IPS-NIHi7 (cell line): Measurements from ENCODE around the gene CNNM1.

Experiments
- DNase-seq: peaks from one replicate; pipeline ENCODE4 v3.0.0; 2012; ENCODE audit warnings: mixed read lengths; ENCODE audit errors: extremely low spot score

The CNNM1 gene

GRCh38 chr10:99329304-99329553, at the start of gene CNNM1:
TSS of gene CNNM1 (plus strand) at chr10:99329356. CDS start at chr10:99329388, 32 bp downstream.
- DNase-seq = peak; percentile 65

GRCh38 chr10:99279626-99280111, 49.5 kb upstream of the CNNM1 start:
- no peak for DNase-seq

- DNase-seq = no peak
These were observed 48.7 kb upstream of the CNNM1 start for GRCh38 chr10:99280472-99280871.

GRCh38 chr10:99285881-99286280, 43.3 kb upstream of the CNNM1 start:
- no peak for DNase-seq

GRCh38 chr10:99290306-99290705, 38.9 kb upstream of the CNNM1 start:
- DNase-seq = no peak

GRCh38 chr10:99292159-99292558, 37.0 kb upstream of the CNNM1 start:
- DNase-seq = no peak

GRCh38 chr10:99296605-99297004, 32.6 kb upstream of the CNNM1 start:
- no peak for DNase-seq

- DNase-seq = peak; percentile 36
These were observed 32.1 kb upstream of the CNNM1 start for GRCh38 chr10:99297033-99297432.

- DNase-seq = no peak
These were observed 25.0 kb upstream of the CNNM1 start for GRCh38 chr10:99303899-99304861.

GRCh38 chr10:99304862-99305229, 24.3 kb upstream of the CNNM1 start:
- DNase-seq = no peak

GRCh38 chr10:99312501-99312900, 16.7 kb upstream of the CNNM1 start:
- no peak for DNase-seq

GRCh38 chr10:99315853-99316252, 13.3 kb upstream of the CNNM1 start:
- DNase-seq = no peak

GRCh38 chr10:99316374-99316773, 12.8 kb upstream of the CNNM1 start:
- DNase-seq = no peak

- no peak for DNase-seq
These were observed 11.1 kb upstream of the CNNM1 start for GRCh38 chr10:99318048-99318447.

GRCh38 chr10:99318475-99318874, 10.7 kb upstream of the CNNM1 start:
- DNase-seq = no peak

- no peak for DNase-seq
These were observed 3.9 kb upstream of the CNNM1 start for GRCh38 chr10:99325281-99325680.

- DNase-seq = no peak
These were observed 2.3 kb upstream of the CNNM1 start for GRCh38 chr10:99326871-99327270.

GRCh38 chr10:99328579-99329303, 415 bp upstream of the CNNM1 start:
- DNase-seq = no peak

GRCh38 chr10:99329554-99330346, 594 bp downstream of the CNNM1 start:
- peak; percentile 43 for DNase-seq

- DNase-seq = no peak
These were observed 1.3 kb downstream of the CNNM1 start for GRCh38 chr10:99330347-99330924.

- no peak for DNase-seq
These were observed 2.1 kb downstream of the CNNM1 start for GRCh38 chr10:99331207-99331803.
